H1 (cell line): ENCODE measurements around the gene CYSRT1.

Source experiments
- EP300 ChIP-seq, 2 experiments: IDR thresholded peaks; 1 replicate in 1 of 2; 2 replicates in 1 of 2; pipeline ENCODE4 v1.6.1; 2011 to 2012; ENCODE audit warnings: low read depth in 2 of 2, low read length in 2 of 2, mild to moderate bottlenecking in 2 of 2, borderline replicate concordance in 1 of 2, inconsistent platforms in 1 of 2, moderate library complexity in 1 of 2
- KDM1A ChIP-seq: fragments of 200-600, 300-600 bp; sonication (generic); IDR thresholded peaks from 2 replicates; pipeline ENCODE4 v1.7.1; 2016; ENCODE audit warnings: mild to moderate bottlenecking, low read length, borderline replicate concordance
- POLR2A ChIP-seq, 2 experiments: IDR thresholded peaks; 1 replicate in 1 of 2; 2 replicates in 1 of 2; pipeline ENCODE4 v1.6.1; 2011; ENCODE audit warnings: low read depth in 2 of 2, low read length in 2 of 2, mild to moderate bottlenecking in 2 of 2; ENCODE audit errors: control extremely low read depth in 1 of 2
- TF ChIP-seq, protein P1 (sequence below): IDR thresholded peaks from 2 replicates; pipeline ENCODE4 v1.6.1; 2011; ENCODE audit warnings: low read depth, mild to moderate bottlenecking, low read length; ENCODE audit not compliant: insufficient read depth

DNA sequence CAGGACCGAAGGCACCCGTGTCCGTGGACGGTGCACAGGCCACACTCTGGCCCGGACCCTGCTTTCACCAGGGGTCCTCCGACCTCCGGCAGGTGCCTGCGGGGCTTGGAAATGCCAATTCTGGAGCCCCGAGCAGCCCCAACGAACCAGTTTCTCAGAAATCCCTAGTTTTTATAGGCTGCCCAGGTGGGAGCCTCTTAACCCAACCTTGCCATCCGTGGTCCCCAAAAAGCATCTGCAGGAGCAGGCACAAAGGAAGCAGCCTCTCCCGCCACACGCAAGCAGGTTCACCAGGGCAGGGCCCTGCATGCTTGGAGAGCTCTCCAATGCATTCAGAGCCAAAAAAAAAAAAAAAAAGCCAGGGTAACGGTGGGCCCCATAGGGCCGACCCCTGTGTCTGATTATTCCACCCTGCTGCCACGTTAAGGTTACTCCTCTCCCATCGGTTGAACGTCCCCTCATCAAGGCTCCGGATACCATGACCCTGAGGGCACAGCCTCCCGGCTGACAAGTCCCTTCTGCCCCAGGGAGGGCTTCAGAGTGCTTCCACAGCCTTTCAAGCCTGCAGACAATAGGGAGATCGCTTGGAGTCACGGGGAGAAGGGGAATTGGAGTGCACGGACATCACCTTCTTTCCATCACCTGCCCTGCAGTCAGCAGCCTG is 23.6 kb upstream of the CYSRT1 start:
- TF ChIP-seq POLR2A (IDR thresholded peaks at IDR 0.05; ENCODE audit: control extremely low read depth in 1 of 2, low read depth in 2 of 2, low read length in 2 of 2) (no peak), KDM1A (no peak), EP300 (IDR thresholded peaks at IDR 0.05; ENCODE audit: borderline replicate concordance in 1 of 2, low read depth in 2 of 2, low read length in 2 of 2) (no peak)
- TF ChIP-seq, protein P1, sequence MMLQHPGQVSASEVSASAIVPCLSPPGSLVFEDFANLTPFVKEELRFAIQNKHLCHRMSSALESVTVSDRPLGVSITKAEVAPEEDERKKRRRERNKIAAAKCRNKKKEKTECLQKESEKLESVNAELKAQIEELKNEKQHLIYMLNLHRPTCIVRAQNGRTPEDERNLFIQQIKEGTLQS: no peak
